Loucy (cell line): ENCODE measurements around the gene SPAG6.

ENCODE experiments used
- CTCF ChIP-seq: fragments of 200-600 bp; sonication (generic); conservative IDR thresholded peaks from 2 replicates; pipeline ENCODE4 v1.5.1; 2014; ENCODE audit warnings: mild to moderate bottlenecking, antibody characterized with exemption, low read length
- EZH2phosphoT487 ChIP-seq: fragments of 200-600 bp; IDR thresholded peaks from 2 replicates; pipeline ENCODE4 v1.6.1; 2018; ENCODE audit warnings: antibody characterized with exemption, mild to moderate bottlenecking, moderate library complexity, borderline replicate concordance

- TF ChIP-seq CTCF: no peak
- no peak for TF ChIP-seq EZH2phosphoT487
Observed at GRCh38 chr10:22319980-22320558, 25.2 kb upstream of the SPAG6 start.
